KOPT-K1 (cell line): ENCODE results near the gene RBM38.

Experiments
- H3K27ac ChIP-seq: fragments of 200-600 bp; sonication (generic); 2 replicates; pipeline ENCODE4 v1.5.1; 2016; ENCODE audit warnings: antibody characterized with exemption, mild to moderate bottlenecking, low read depth, low read length; ENCODE audit not compliant: poor library complexity, severe bottlenecking
- H3K36me3 ChIP-seq: fragments of 200-600 bp; sonication (generic); 2 replicates; pipeline ENCODE4 v1.5.1; 2017; ENCODE audit warnings: antibody characterized with exemption, mild to moderate bottlenecking, low read length, moderate library complexity; ENCODE audit not compliant: insufficient read depth
- H3K9me3 ChIP-seq: fragments of 200-600 bp; sonication (generic); 2 replicates; pipeline ENCODE4 v1.5.1; 2017; ENCODE audit warnings: antibody characterized with exemption, low read length, mild to moderate bottlenecking; ENCODE audit not compliant: insufficient read depth, poor library complexity, severe bottlenecking

RBM38 gene

GRCh38 chr20:57402206-57403125 is 11.3 kb downstream of the RBM38 start:
- H3K27ac ChIP-seq = no peak overlapping the region
- no peaks in the 10 kb centered on the region for H3K9me3 ChIP-seq
- peaks cover 4% of the 10 kb centered on the region; the same call in 1 of the 2 replicates for H3K36me3 ChIP-seq

- Histone ChIP-seq H3K36me3 (peaks cover 12% of the 10 kb centered on the region; the same call in 1 of the 2 replicates), H3K9me3 (no peaks in the 10 kb centered on the region), H3K27ac (no peak overlapping the region)
These were observed 12.0 kb downstream of the RBM38 start for GRCh38 chr20:57403216-57403615.

GRCh38 chr20:57404006-57404405 is 12.8 kb downstream of the RBM38 start:
- Histone ChIP-seq H3K27ac (no peak overlapping the region), H3K9me3 (no peaks in the 10 kb centered on the region), H3K36me3 (peaks cover 12% of the 10 kb centered on the region; the same call in 1 of the 2 replicates)

GRCh38 chr20:57404419-57405072 is 13.3 kb downstream of the RBM38 start:
- H3K9me3 ChIP-seq = no peaks in the 10 kb centered on the region
- H3K27ac ChIP-seq = no peak overlapping the region
- peaks cover 15% of the 10 kb centered on the region; the same call in 1 of the 2 replicates for H3K36me3 ChIP-seq

- Histone ChIP-seq H3K27ac (no peak overlapping the region), H3K9me3 (no peaks in the 10 kb centered on the region), H3K36me3 (peaks cover 14% of the 10 kb centered on the region; the same call in 1 of the 2 replicates)
These were observed 14.2 kb downstream of the RBM38 start for GRCh38 chr20:57405236-57406016.

GRCh38 chr20:57407541-57407956 is 16.4 kb downstream of the RBM38 start:
- Histone ChIP-seq H3K36me3 (peaks cover 14% of the 10 kb centered on the region; the same call in 1 of the 2 replicates), H3K27ac (no peak overlapping the region), H3K9me3 (no peaks in the 10 kb centered on the region)

- no peak overlapping the region for H3K27ac ChIP-seq
- no peaks in the 10 kb centered on the region for H3K9me3 ChIP-seq
- H3K36me3 ChIP-seq = peaks cover 14% of the 10 kb centered on the region; the same call in 1 of the 2 replicates
These were observed 16.9 kb downstream of the RBM38 start for GRCh38 chr20:57408131-57408530.

- Histone ChIP-seq H3K9me3 (no peaks in the 10 kb centered on the region), H3K27ac (no peak overlapping the region), H3K36me3 (peaks cover 14% of the 10 kb centered on the region; the same call in 1 of the 2 replicates)
These were observed 17.5 kb downstream of the RBM38 start for GRCh38 chr20:57408536-57409233.

GRCh38 chr20:57409316-57409671 is 18.1 kb downstream of the RBM38 start:
- no peaks in the 10 kb centered on the region for H3K9me3 ChIP-seq
- no peak overlapping the region for H3K27ac ChIP-seq
- peaks cover 14% of the 10 kb centered on the region; the same call in 1 of the 2 replicates for H3K36me3 ChIP-seq

- Histone ChIP-seq H3K9me3 (no peaks in the 10 kb centered on the region), H3K27ac (no peak overlapping the region), H3K36me3 (peaks cover 14% of the 10 kb centered on the region; the same call in 1 of the 2 replicates)
These were observed 18.6 kb downstream of the RBM38 start for GRCh38 chr20:57409672-57410397.

- Histone ChIP-seq H3K36me3 (peaks cover 14% of the 10 kb centered on the region; the same call in 1 of the 2 replicates), H3K9me3 (no peaks in the 10 kb centered on the region), H3K27ac (no peak overlapping the region)
These were observed 19.3 kb downstream of the RBM38 start for GRCh38 chr20:57410398-57410920.

- Histone ChIP-seq H3K36me3 (peaks cover 14% of the 10 kb centered on the region; the same call in 1 of the 2 replicates), H3K9me3 (no peaks in the 10 kb centered on the region), H3K27ac (no peak overlapping the region)
These were observed 19.7 kb downstream of the RBM38 start for GRCh38 chr20:57410924-57411323.

- Histone ChIP-seq H3K9me3 (no peaks in the 10 kb centered on the region), H3K36me3 (peaks cover 14% of the 10 kb centered on the region; the same call in 1 of the 2 replicates), H3K27ac (no peak overlapping the region)
These were observed 20.4 kb downstream of the RBM38 start for GRCh38 chr20:57411406-57412283.
